Neural crest cell (in vitro differentiated cells): ENCODE results near the gene ADARB1. TPM values are rescaled to one million over a fixed set of nuclear protein-coding genes. Genes with fewer than 3 reads are reported as not detected.

Experiments used
- DNase-seq: peaks from one replicate; pipeline ENCODE4 v3.0.0; 2021; ENCODE audit warnings: low read depth, mixed read lengths, low spot score
- H3K27ac Mint-ChIP-seq: one replicate; pipeline ENCODE4 v1.8.0; 2021; ENCODE audit warnings: mild to moderate bottlenecking, mixed read lengths; ENCODE audit not compliant: unreplicated experiment
- H3K27me3 Mint-ChIP-seq: 2 replicates; pipeline ENCODE4 v1.8.0; 2021; ENCODE audit warnings: low read depth, mild to moderate bottlenecking, mixed read lengths
- H3K36me3 Mint-ChIP-seq: 2 replicates; pipeline ENCODE4 v1.8.0; 2021; ENCODE audit warnings: low read depth, mild to moderate bottlenecking, mixed read lengths
- H3K4me1 Mint-ChIP-seq: 2 replicates; pipeline ENCODE4 v1.8.0; 2021; ENCODE audit warnings: mixed read lengths
- H3K4me3 Mint-ChIP-seq: one replicate; pipeline ENCODE4 v1.8.0; 2021; ENCODE audit warnings: mild to moderate bottlenecking, mixed read lengths
- H3K9me3 Mint-ChIP-seq: 2 replicates; pipeline ENCODE4 v1.8.0; 2021; ENCODE audit warnings: mixed read lengths
- total RNA-seq: library from RNA; stranded (reverse); gene quantifications from 2 replicates; pipeline ENCODE4 v1.2.1, GENCODE V29; 2021
- TF ChIP-seq, protein P1 (sequence below): fragments of 200-600 bp; sonication (generic); conservative IDR thresholded peaks from 2 replicates; pipeline ENCODE4 v1.5.0; 2021; ENCODE audit warnings: antibody characterized with exemption, mild to moderate bottlenecking

ADARB1 gene
- total RNA-seq, 1 donor from 2014 or later = 21.0 TPM

DNA sequence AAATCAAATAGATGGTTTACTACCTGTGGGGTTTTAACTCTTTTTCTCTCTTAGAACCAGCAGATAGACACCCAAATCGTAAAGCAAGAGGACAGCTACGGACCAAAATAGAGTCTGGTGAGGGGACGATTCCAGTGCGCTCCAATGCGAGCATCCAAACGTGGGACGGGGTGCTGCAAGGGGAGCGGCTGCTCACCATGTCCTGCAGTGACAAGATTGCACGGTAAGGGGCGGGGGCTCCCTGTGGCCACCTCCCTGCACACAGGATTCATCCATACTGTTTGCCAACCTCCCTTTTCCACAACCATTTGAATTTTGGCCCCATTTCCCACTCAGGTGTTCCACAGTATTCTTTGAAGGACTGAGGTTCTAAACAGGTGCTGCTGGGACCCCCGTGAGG is 110.5 kb downstream of the ADARB1 start:
- H3K4me1 Mint-ChIP-seq = peaks cover 3% of the 10 kb centered on the region
- TF ChIP-seq, protein P1, sequence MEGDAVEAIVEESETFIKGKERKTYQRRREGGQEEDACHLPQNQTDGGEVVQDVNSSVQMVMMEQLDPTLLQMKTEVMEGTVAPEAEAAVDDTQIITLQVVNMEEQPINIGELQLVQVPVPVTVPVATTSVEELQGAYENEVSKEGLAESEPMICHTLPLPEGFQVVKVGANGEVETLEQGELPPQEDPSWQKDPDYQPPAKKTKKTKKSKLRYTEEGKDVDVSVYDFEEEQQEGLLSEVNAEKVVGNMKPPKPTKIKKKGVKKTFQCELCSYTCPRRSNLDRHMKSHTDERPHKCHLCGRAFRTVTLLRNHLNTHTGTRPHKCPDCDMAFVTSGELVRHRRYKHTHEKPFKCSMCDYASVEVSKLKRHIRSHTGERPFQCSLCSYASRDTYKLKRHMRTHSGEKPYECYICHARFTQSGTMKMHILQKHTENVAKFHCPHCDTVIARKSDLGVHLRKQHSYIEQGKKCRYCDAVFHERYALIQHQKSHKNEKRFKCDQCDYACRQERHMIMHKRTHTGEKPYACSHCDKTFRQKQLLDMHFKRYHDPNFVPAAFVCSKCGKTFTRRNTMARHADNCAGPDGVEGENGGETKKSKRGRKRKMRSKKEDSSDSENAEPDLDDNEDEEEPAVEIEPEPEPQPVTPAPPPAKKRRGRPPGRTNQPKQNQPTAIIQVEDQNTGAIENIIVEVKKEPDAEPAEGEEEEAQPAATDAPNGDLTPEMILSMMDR = no peak
- H3K9me3 Mint-ChIP-seq = peaks cover 14% of the 10 kb centered on the region
- peaks cover 41% of the 10 kb centered on the region for H3K36me3 Mint-ChIP-seq
- no peak overlapping the region for H3K4me3 Mint-ChIP-seq
- no peak overlapping the region for H3K27ac Mint-ChIP-seq
- no peak for DNase-seq
- H3K27me3 Mint-ChIP-seq = no peaks in the 10 kb centered on the region

DNA sequence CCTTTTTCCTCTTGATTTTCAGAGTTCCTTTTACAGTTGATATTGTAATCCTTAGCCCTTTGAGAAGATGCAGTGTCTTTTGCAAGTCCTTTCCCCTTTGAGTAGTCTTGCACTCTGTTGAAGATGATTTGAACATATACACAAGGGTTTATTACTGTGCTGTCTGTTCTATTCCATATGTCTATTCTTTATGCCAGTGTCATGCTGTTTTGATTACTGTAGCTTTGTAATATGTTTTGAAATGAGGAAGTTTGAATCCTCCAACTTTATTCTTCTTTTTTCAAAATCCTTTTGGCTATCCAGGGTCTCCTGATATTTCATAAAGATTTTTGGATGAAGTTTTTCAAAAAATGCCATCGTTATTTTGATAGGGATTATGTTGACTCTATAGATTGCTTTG is 112.3 kb downstream of the ADARB1 start:
- no peaks in the 10 kb centered on the region for H3K27me3 Mint-ChIP-seq
- no peak overlapping the region for H3K4me3 Mint-ChIP-seq
- TF ChIP-seq, protein P1 = no peak
- H3K36me3 Mint-ChIP-seq = peaks cover 54% of the 10 kb centered on the region
- DNase-seq = no peak
- no peaks in the 10 kb centered on the region for H3K4me1 Mint-ChIP-seq
- peaks cover 19% of the 10 kb centered on the region for H3K9me3 Mint-ChIP-seq
- H3K27ac Mint-ChIP-seq = no peak overlapping the region

DNA sequence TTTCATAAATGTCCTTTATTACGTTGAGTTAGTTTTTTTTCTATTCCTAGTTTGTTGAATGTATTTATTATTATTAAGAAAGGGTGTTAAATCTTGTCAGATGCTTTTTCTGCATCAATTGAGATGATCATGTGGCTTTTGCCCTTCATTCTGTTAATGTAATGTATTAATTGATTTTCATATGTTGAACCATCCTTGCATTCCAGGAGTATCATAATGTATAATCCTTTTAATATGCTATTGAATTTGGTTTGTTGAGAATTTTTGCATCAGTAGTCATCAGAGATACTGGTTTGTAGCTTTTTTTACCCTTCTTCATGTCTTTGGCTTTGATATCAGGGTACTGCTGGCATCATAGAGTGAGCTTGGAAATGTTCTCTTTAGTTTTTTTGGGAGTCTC is 113.3 kb downstream of the ADARB1 start:
- H3K4me1 Mint-ChIP-seq = no peaks in the 10 kb centered on the region
- no peak overlapping the region for H3K27ac Mint-ChIP-seq
- H3K27me3 Mint-ChIP-seq = no peaks in the 10 kb centered on the region
- H3K4me3 Mint-ChIP-seq = no peak overlapping the region
- TF ChIP-seq, protein P1 = no peak
- no peak for DNase-seq
- H3K9me3 Mint-ChIP-seq = peaks cover 22% of the 10 kb centered on the region
- H3K36me3 Mint-ChIP-seq = peaks cover 58% of the 10 kb centered on the region

DNA sequence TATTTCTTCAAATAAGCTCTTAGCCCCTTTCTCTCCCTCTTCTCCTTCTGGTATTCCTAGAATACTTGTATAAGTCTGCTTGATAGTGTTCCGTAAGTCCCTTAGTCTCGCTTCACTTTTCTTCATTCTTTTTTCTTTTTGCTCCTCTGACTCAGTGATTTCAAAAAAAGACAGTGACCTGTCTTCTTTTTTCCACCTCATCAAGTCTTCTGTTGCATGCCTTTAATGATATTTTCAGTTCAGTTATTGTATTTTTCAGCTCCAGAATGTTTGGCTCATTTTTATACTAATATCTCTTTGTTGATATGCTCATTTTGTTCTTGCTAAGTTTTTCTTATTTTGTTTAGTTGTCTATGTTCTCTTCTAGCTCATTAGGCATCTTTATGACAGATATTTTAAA is 115.6 kb downstream of the ADARB1 start:
- no peak for DNase-seq
- no peaks in the 10 kb centered on the region for H3K4me1 Mint-ChIP-seq
- TF ChIP-seq, protein P1 = no peak
- peaks cover 56% of the 10 kb centered on the region for H3K36me3 Mint-ChIP-seq
- peaks cover 22% of the 10 kb centered on the region for H3K9me3 Mint-ChIP-seq
- H3K4me3 Mint-ChIP-seq = no peak overlapping the region
- no peak overlapping the region for H3K27ac Mint-ChIP-seq
- H3K27me3 Mint-ChIP-seq = no peaks in the 10 kb centered on the region

DNA sequence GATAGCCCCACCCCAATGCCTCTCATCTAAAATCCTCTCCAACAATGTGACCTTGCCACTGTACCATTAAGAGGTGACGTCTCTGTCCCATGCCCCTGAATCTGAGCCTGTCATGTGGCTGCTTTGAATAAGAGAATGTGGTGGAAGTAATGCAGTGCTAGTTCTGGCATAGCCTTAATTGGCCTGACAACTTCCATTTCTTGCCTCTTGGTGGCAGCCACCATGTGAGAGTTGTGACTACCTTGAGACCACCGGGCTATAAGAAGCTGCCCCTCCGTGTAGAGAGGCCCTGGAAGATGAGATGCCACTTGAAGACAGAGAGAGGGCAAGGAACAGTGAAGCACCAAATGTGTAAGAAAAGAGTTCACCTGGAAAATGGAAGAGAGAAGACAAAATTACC is 118.0 kb downstream of the ADARB1 start:
- Mint-ChIP-seq H3K36me3 (peaks cover 37% of the 10 kb centered on the region), H3K27ac (no peak overlapping the region), H3K9me3 (peaks cover 18% of the 10 kb centered on the region), H3K4me1 (no peaks in the 10 kb centered on the region), H3K27me3 (no peaks in the 10 kb centered on the region), H3K4me3 (no peak overlapping the region)
- DNase-seq = no peak
- TF ChIP-seq, protein P1 = no peak

DNA sequence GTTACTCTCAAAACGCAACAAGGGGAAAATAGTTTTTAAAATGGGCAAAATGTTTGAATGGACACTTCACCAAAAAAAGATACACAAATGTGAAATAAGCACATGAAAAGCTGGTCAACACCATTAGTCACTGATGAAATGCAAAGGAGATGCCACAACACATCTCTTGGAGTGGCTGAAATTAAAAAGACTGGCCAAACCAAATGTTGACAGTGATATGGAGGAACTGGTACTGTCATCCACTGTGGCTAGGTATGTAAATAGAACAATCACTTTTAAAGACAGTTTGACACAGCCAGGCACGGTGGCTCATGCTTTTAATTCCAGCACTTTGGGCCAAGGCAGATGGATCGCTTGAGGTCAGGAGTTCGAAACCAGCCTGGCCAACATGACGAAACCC is 122.2 kb downstream of the ADARB1 start:
- H3K36me3 Mint-ChIP-seq = peaks cover 5% of the 10 kb centered on the region
- TF ChIP-seq, protein P1 = no peak

More for the DNA sequence above, 122.2 kb downstream of the ADARB1 start:
- no peak for DNase-seq
- no peak overlapping the region for H3K27ac Mint-ChIP-seq
- H3K4me1 Mint-ChIP-seq = no peaks in the 10 kb centered on the region
- no peak overlapping the region for H3K4me3 Mint-ChIP-seq
- H3K9me3 Mint-ChIP-seq = peaks cover 4% of the 10 kb centered on the region
- no peaks in the 10 kb centered on the region for H3K27me3 Mint-ChIP-seq
